ENCODE results near the gene STOX1.
"Not testable (repeated sequence)": the region's sequence is repeated elsewhere in the genome, so short reads cannot be mapped to it uniquely, and the experiment has no call there.

STOX1 gene, protein sequence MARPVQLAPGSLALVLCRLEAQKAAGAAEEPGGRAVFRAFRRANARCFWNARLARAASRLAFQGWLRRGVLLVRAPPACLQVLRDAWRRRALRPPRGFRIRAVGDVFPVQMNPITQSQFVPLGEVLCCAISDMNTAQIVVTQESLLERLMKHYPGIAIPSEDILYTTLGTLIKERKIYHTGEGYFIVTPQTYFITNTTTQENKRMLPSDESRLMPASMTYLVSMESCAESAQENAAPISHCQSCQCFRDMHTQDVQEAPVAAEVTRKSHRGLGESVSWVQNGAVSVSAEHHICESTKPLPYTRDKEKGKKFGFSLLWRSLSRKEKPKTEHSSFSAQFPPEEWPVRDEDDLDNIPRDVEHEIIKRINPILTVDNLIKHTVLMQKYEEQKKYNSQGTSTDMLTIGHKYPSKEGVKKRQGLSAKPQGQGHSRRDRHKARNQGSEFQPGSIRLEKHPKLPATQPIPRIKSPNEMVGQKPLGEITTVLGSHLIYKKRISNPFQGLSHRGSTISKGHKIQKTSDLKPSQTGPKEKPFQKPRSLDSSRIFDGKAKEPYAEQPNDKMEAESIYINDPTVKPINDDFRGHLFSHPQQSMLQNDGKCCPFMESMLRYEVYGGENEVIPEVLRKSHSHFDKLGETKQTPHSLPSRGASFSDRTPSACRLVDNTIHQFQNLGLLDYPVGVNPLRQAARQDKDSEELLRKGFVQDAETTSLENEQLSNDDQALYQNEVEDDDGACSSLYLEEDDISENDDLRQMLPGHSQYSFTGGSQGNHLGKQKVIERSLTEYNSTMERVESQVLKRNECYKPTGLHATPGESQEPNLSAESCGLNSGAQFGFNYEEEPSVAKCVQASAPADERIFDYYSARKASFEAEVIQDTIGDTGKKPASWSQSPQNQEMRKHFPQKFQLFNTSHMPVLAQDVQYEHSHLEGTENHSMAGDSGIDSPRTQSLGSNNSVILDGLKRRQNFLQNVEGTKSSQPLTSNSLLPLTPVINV

DNA sequence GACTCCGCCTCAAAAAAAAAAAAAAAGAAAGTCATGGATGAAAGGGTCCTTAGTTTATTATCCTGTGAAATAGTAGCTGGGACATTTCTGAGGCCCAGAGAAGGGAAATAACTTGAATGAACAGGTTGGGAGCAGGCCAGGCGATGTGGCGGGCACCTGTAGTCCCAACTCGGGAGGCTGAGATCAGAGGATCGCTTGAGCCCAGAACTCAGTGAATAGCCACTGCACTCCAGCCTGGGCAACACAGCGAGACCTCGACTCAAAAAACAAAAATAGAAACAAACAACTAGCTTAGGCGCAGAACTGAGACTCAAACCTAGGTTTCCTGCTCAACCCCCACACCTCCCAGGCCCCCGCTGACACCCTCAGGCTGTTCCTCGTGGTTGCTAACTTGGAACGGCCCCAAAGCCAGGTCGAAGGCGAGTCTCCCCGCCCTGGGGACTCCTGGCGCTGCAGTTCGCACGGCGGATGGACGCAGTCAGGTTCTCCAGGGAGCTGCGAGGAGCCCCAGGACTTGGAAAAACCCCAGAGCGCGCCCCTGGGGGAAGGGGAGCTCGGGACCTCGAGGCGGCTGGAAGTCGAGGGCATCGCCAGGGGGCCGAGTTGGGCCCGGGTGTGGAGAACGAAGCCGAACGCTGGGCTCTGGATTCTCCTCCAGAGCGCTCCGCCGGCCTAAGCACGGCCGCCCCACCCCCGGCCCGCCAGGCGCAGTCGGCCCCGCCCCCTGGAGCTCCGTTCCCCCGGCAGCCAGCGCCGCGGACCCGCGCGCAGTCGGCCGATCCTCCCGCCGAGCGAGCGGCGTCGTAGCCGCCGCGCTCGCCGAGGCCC is at the start of gene STOX1:
STOX1 (plus strand) TSS at position 768 of the 828 bp plus-strand sequence. CDS start 93 bp downstream, outside the sequence.
- peak; percentile 44 for DNase-seq (ENCODE audit: low spot score)

GRCh38 chr10:68781613-68782574 is 45.4 kb upstream of the STOX1 start:
- no peak for DNase-seq (ENCODE audit: low spot score)

GRCh38 chr10:68784476-68784875 is 42.9 kb upstream of the STOX1 start:
- DNase-seq (ENCODE audit: low spot score): no peak

- DNase-seq (ENCODE audit: low spot score): no peak
Observed at GRCh38 chr10:68787813-68788212, 39.5 kb upstream of the STOX1 start.

GRCh38 chr10:68790476-68790875 is 36.9 kb upstream of the STOX1 start:
- DNase-seq (ENCODE audit: low spot score): no peak

DNA sequence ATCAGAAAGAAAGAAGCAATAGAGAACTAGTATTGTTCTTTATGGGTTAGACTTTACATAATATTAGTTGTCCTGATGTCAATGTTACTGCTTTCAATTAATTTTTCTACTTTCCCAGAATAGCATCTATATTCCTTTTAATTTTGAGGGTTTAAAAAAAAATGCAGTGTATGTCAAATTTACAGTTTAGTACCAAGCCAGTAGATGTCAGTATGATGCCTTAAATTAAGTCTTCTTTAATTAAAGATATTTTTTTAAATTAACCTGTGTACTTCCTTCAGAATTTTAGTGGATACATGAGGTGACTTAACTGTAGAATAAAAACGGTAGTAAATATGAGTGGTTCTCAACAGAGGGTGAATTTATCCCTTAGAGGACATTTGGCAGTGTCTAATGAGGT is 35.2 kb upstream of the STOX1 start:
- DNase-seq (ENCODE audit: low spot score): no peak

DNA sequence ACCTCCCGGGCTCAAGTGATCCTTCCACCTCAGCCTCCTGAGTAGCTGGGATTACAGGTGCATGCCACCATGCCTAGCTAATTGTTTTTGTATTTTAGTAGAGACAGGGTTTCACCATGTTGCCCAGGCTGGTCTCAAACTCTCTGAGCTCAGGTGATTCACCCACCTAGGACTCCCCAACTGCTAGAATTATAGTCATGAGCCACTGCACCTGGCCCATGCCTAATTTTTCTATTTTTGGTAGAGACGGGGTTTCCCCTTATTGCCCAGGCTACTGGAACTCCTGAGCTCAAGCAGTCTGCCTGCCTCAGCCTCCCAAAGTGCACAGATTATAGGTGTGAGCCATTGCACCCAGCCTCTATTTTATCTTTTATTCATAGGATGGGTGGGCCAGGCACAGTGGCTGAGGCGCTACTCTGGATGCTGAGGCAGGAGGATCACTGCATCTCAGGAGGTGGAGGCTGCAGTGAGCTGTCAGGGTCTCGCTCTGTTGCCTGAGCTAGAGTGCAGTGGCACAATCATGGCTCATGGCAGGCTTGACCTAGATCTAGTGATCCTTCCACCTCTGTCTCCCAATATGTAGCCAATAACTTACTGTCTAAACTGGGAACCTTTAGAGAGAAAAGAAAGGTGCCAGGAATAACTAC is 31.3 kb upstream of the STOX1 start:
- DNase-seq (ENCODE audit: low spot score): no peak

- DNase-seq (ENCODE audit: low spot score): no peak
Observed at GRCh38 chr10:68796605-68797004, 30.7 kb upstream of the STOX1 start.

- no peak for DNase-seq (ENCODE audit: low spot score)
Observed at GRCh38 chr10:68800211-68800610, 27.1 kb upstream of the STOX1 start.

- DNase-seq (ENCODE audit: low spot score): no peak
Observed at GRCh38 chr10:68804692-68805091, 22.6 kb upstream of the STOX1 start.

- not testable (repeated sequence) for DNase-seq (ENCODE audit: low spot score)
Observed at GRCh38 chr10:68810830-68811229, 16.5 kb upstream of the STOX1 start.

GRCh38 chr10:68811314-68812009 is 15.9 kb upstream of the STOX1 start:
- DNase-seq (ENCODE audit: low spot score): no peak

DNA sequence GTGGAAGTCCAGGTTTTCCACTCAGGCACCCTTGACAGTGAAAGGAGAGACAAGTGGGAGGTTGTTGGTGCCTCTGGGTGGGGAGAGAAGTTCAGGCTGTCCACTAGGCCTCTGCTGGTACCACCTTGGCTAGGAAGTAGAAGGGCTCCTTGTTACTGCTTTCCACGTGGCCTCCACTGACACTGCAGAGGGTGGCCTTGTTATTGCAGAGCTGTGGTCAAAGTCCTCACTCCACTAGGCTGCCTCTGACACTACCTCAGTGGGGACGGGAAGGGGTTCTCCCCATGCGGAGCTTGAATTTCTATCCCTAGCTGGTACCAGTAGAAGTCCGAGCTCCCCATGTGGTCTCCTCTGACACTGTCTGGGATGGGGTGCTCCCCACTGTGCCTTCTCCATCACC is 14.9 kb upstream of the STOX1 start:
- DNase-seq (ENCODE audit: low spot score): no peak

DNA sequence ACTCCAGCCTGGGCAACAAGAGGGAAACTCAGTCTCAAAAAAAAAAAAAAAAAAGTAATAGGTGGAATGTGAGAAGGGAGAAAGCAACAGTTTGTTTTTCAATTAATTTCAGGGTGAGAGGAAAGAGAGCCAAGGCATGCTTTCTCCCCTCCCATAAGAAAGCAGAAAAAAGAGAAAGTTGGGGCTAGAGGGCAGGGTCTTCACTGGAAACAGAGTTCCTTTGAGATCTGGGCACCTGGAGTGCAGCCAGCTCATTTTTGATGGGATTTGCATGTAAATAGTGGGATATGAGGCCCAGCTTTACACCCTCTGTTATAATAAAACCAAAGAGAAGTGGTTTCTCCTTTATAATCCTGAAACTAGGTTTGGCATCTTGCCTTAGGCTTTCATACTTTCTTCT is 13.8 kb upstream of the STOX1 start:
- no peak for DNase-seq (ENCODE audit: low spot score)

DNA sequence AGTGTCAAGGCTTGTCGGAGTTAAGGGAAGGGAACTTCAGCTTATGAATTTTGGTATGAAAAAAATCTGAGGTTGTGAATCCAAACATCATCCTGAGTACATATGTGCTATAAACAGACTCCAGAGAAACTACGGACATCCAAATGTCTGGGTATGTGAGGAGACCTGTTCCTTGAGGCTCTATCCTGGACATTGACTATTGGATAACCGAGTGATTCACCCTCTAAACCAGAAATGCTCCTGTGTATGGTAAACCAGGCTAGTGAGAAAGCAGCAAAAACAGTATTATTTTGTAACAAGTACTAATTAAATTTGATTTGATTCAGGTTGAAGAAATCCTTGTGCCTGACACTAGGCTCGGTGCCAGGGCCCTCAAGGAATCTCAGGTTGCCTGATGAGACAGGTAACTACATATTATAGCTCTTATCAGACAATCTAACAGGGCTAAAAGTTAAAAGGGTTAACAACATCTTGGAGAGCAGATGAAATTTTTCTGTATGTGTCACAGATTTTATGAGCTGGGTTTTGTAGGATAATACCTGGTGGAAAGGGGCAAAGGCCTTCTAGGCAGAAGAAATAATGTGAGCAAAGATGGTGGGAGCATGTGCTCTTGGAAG is 10.4 kb upstream of the STOX1 start:
- DNase-seq (ENCODE audit: low spot score): no peak

DNA sequence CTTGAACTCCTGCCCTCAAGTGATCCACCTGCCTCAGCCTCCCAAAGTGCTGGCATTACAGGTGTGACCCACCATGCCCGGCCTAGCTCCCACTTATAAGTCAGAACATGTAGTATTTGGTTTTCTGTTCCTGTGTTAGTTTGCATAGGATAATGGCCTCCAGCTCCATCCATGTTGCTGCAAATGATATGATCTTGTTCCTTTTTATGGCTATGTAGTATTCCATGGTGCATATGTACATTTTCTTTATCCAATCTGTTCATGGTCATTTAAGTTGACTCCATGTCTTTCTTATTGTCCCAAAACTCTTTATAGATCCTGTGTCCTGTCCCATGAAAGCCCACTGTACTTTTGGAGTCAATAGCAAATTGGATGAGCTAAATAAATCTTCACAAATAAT is 7.0 kb upstream of the STOX1 start:
- not testable (repeated sequence) for DNase-seq (ENCODE audit: low spot score)

GRCh38 chr10:68822626-68823025 is 4.7 kb upstream of the STOX1 start:
- DNase-seq (ENCODE audit: low spot score): not testable (repeated sequence)

- not testable (repeated sequence) for DNase-seq (ENCODE audit: low spot score)
Observed at GRCh38 chr10:68827592-68827959, 245 bp downstream of the STOX1 start.

GRCh38 chr10:68828083-68828601 is 811 bp downstream of the STOX1 start:
- peak; percentile 5 for DNase-seq (ENCODE audit: low spot score)

All from HuH-7.5 (cell line).